Esophagus muscularis mucosa (tissue), 3 donors: ENCODE data around the gene AK8.

Experiments
- CTCF ChIP-seq, 3 experiments: fragments of 200-600 bp in 2 of 3; fragments of 450-650 bp in 1 of 3; sonication (generic) in 2 of 3; IDR thresholded peaks; one replicate each; pipeline ENCODE4 v1.5.1; 2017 to 2019; ENCODE audit warnings: antibody characterized with exemption in 3 of 3, mild to moderate bottlenecking in 2 of 3, moderate library complexity in 1 of 3
- EP300 ChIP-seq: sonication (generic); formaldehyde crosslinking; IDR thresholded peaks from one replicate; pipeline ENCODE4 v1.6.1; 2017; ENCODE audit warnings: antibody characterized with exemption

GRCh38 chr9:132910376-132910775 is 32.3 kb upstream of the AK8 start:
- TF ChIP-seq EP300 (no peak), CTCF (IDR thresholded peaks at IDR 0.05) (no peak)
